Immature natural killer cell (primary cell): Measurements from ENCODE around the gene DAGLA. TPM values are rescaled to one million over a fixed set of nuclear protein-coding genes. Genes with fewer than 3 reads are reported as not detected.

Experiments used
- DNase-seq, 3 donors: peaks; one replicate each; pipeline ENCODE4 v3.0.0; 2022; ENCODE audit warnings: mixed read lengths in 1 of 3
- H3K27ac Mint-ChIP-seq, 6 donors: one replicate each; pipeline ENCODE4 v1.8.0; 2020; ENCODE audit warnings: mixed read lengths in 6 of 6, mild to moderate bottlenecking in 5 of 6, inconsistent platforms in 4 of 6, moderate library complexity in 3 of 6
- H3K27me3 Mint-ChIP-seq, 3 donors: one replicate each; pipeline ENCODE4 v1.8.0; 2020 to 2021; ENCODE audit warnings: low read depth in 3 of 3, mild to moderate bottlenecking in 3 of 3, mixed read lengths in 3 of 3, moderate library complexity in 3 of 3, inconsistent platforms in 1 of 3
- H3K36me3 Mint-ChIP-seq, 3 donors: one replicate each; pipeline ENCODE4 v1.8.0; 2020; ENCODE audit warnings: mixed read lengths in 3 of 3, inconsistent platforms in 2 of 3, mild to moderate bottlenecking in 2 of 3
- H3K4me1 Mint-ChIP-seq, 2 donors: one replicate each; pipeline ENCODE4 v1.8.0; 2020; ENCODE audit warnings: inconsistent platforms in 2 of 2, mild to moderate bottlenecking in 2 of 2, mixed read lengths in 2 of 2, moderate library complexity in 1 of 2
- H3K4me3 Mint-ChIP-seq, 5 donors: one replicate each; pipeline ENCODE4 v1.8.0; 2020; ENCODE audit warnings: mild to moderate bottlenecking in 5 of 5, mixed read lengths in 5 of 5, inconsistent platforms in 3 of 5, moderate library complexity in 3 of 5
- H3K9me3 Mint-ChIP-seq, 6 donors: one replicate each; pipeline ENCODE4 v1.8.0; 2020; ENCODE audit warnings: mild to moderate bottlenecking in 6 of 6, mixed read lengths in 6 of 6, inconsistent platforms in 4 of 6, moderate library complexity in 3 of 6
- polyA plus RNA-seq, 3 donors: library from polyadenylated mRNA; unstranded; fragments of 300-500 nt; fragmentation: Illumina TruSeq; gene quantifications; one replicate each; pipeline ENCODE4 v1.2.3, GENCODE V29; 2021

DAGLA gene
- polyA plus RNA-seq, 3 donors from 2014 or later = not detected

DNA sequence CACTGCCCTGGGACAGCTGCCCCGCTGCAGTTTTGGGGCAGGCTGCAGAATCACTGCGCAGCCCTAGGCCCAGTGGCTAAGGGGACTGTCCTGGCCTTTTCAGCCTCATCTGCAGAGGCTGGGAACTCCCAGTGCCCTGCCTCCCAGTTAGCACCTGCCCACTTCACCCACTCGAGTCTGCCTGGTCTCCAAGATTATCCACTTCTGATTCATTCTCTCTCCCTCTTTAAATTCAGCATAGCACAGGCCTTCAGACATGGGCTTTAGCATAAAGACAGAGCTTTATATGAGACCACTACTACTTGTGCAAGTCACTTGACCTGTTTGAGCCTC lies 8.9 kb downstream of the DAGLA start:
- DNase-seq = no peak
- Mint-ChIP-seq H3K36me3 (no peaks in the 10 kb centered on the region), H3K4me1 (peaks cover 0 to 15% of the 10 kb centered on the region in 2 donors), H3K4me3 (no peak overlapping the region), H3K27me3 (peaks cover 0 to 5% (median 3%) of the 10 kb centered on the region in 3 donors), H3K27ac (no peak overlapping the region), H3K9me3 (no peaks in the 10 kb centered on the region)

DNA sequence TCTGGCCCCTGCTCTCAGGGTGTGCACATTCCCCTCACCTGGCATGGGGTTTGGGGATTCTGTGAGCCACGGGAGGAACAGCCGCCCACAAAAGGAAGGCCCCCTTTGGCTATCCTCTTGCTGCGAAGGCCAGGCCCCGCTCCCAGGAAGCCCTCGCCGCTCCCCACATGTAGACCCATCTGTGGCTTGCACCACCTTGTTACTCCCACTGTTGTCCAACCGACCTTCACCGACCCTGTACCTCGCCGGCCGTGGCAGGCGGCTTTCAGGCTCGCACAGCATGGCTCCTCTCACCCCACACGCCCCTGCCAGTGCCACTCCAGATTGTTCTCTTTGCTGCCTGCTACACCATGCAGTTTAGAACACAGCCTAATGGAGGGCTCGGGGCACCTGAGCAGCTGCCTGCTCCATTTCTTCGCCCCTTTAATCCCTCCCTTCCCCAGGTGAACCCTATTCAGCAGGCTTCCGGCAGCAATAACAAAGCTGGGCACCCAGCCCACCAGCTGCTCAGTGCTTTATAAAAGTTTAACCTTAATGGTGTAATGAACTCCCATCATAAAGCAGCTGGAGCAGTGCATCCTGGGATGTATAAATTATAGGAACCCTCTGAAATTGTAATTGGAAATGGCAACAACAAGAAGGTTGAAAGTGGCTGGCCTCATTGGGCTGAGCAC lies 10.7 kb downstream of the DAGLA start:
- no peak for DNase-seq
- H3K36me3 Mint-ChIP-seq = no peaks in the 10 kb centered on the region
- H3K9me3 Mint-ChIP-seq = no peaks in the 10 kb centered on the region
- no peak overlapping the region for H3K27ac Mint-ChIP-seq
- no peak overlapping the region for H3K4me3 Mint-ChIP-seq
- peaks cover 0 to 3% (median 2%) of the 10 kb centered on the region in 3 donors for H3K27me3 Mint-ChIP-seq
- H3K4me1 Mint-ChIP-seq = peaks cover 3 to 9% of the 10 kb centered on the region in 2 donors

DNA sequence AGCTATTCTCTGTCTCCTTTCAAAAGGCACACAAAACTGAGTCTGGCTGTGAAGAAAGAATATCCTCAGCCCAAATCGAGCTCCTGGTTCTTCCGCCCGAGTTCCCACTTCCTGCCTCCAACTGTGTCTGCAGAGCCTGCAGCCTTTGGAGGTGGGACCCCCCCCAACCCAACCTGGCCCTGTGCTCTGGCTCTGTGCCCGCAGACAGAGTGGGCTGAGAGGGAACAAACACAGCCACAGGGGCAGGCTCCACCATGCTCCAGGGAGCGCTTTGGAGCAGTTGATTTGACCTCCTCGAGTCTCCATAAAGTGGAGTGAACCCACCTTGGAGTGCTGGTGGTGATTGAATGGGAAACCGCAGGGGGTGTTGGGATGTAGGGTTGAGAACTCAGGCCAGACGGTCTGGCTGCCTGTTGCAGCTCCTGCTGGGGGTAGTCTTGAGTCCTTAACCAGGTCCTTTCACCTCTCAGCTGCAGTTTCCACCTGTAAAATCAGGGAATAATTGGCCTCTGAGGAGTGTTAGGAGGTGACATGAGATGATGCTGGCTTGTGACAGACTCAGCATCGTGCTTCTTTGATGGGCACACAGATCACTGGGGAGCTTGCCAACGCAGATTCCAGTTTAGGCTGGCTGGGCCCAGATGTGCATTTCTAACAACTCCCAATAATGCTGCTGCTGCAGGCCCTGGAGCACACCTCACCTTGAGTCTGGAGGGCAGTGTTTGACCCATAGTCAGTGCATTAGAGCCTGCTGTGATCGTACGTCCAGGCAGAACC lies 11.4 kb downstream of the DAGLA start:
- no peak overlapping the region for H3K4me3 Mint-ChIP-seq
- no peak overlapping the region for H3K27ac Mint-ChIP-seq

DNA sequence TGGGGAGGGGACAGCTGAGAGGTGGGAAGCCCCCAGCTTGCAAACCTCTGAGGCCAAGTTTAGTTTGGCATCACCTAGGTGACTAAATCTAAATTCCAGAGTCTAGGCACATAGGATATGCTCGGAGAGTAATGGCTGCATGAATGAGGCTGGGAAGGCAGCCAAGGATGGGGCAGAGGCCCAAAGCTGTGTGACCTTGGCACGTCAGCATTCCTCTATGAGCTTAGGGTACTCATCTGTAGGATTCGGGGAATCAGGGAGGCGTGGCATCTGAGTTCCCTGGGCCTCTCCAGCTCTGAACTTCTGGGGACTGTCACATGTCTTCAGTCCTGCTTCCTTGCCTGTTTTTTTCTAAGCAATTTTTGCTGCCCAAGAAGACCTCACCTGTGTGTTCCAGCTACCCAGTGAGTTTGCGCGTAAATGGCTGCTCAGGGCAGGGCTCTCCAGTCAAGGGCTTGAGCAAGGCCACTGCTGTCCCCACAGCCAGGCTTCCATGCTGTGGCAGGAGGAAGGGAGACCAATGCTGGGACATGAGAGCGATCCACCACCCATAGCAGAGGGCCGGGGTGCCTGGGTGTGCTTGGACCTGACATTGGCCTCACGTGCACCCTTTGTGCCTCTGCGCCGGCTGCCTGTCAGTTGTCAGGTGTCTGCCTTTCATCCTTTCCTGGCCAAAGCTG lies 13.9 kb downstream of the DAGLA start:
- H3K27me3 Mint-ChIP-seq = peaks cover 0 to 5% (median 1%) of the 10 kb centered on the region in 3 donors
- DNase-seq = no peak
- peak overlapping the region in 2 of 6 donors; percentile 35 to 66 for H3K27ac Mint-ChIP-seq
- H3K9me3 Mint-ChIP-seq = no peaks in the 10 kb centered on the region
- peaks cover 20 to 26% of the 10 kb centered on the region in 2 donors for H3K4me1 Mint-ChIP-seq
- no peaks in the 10 kb centered on the region for H3K36me3 Mint-ChIP-seq
- H3K4me3 Mint-ChIP-seq = no peak overlapping the region

More for the DNA sequence above, 11.4 kb downstream of the DAGLA start:
- no peaks in the 10 kb centered on the region for H3K9me3 Mint-ChIP-seq
- peaks cover 8 to 9% of the 10 kb centered on the region in 2 donors for H3K4me1 Mint-ChIP-seq
- DNase-seq = no peak
- H3K27me3 Mint-ChIP-seq = peaks cover 0 to 5% (median 0%) of the 10 kb centered on the region in 3 donors
- H3K36me3 Mint-ChIP-seq = no peaks in the 10 kb centered on the region

DNA sequence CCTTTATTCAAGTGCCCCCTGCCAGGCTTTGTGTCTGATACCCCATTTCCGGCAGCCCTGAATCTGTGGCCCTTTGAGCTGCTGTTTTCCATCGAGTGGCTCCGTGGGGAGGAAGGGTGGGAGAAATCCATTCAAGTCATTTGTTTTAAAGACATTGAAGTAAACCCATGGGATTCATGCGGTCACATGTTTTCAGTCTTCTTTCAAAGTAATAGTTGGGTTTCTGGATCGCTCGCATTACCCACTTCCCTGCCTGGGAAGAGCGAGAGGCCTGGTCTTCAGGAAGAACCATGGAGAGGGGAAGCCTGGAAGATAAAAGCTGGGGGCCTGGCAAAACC lies 14.4 kb downstream of the DAGLA start:
- H3K9me3 Mint-ChIP-seq = no peaks in the 10 kb centered on the region
- no peak overlapping the region for H3K4me3 Mint-ChIP-seq
- no peak for DNase-seq
- H3K4me1 Mint-ChIP-seq = peaks cover 20 to 26% of the 10 kb centered on the region in 2 donors
- H3K27ac Mint-ChIP-seq = peak overlapping the region in 1 of 6 donors; percentile 35
- no peaks in the 10 kb centered on the region for H3K36me3 Mint-ChIP-seq
- peaks cover 0 to 5% (median 1%) of the 10 kb centered on the region in 3 donors for H3K27me3 Mint-ChIP-seq

DNA sequence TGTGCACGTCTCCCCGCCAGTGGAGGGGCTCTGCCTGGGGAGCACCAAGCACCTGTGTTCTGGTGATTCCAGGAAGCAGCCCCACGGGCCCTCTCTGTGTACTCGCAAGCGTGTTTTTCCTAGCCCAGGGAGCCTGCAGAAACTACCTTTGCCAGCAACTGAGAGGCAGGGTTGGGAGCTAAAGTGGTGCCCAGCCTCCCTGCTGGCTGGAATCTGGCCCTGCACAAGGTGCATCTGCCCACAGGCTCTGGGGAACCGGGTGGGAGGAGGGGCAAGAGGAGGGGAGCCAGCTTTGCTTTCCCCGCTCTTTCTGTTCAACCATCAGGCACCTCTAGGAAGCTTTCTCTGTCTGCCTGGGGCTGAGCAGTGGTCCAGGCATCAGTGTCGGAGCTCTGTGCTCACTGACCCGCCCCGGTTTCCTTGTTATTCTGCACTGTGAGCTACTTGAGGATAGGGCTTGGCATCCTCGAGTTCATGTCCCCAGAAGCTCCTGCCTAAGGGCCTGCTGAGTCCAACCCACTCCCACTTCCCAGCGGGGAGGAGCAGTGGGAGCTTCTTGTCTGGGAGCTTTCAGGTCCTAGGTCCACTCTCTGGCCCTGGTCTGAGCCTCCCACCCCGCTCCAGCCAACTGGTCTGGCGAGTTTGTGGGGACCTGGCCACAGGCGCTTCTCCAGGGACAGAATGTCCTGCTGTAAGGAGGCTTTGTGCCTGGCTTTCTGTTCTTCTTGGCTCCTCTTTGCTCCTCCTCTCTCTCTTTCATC lies 14.9 kb downstream of the DAGLA start:
- DNase-seq = no peak
- peak overlapping the region in 3 of 5 donors; percentile 70 to 74 (median 73) for H3K4me3 Mint-ChIP-seq
- peaks cover 0 to 5% (median 1%) of the 10 kb centered on the region in 3 donors for H3K27me3 Mint-ChIP-seq
- H3K27ac Mint-ChIP-seq = peak overlapping the region in 5 of 6 donors; percentile 78 to 92 (median 87)
- no peaks in the 10 kb centered on the region for H3K36me3 Mint-ChIP-seq
- no peaks in the 10 kb centered on the region for H3K9me3 Mint-ChIP-seq
- H3K4me1 Mint-ChIP-seq = peaks cover 20 to 26% of the 10 kb centered on the region in 2 donors

DNA sequence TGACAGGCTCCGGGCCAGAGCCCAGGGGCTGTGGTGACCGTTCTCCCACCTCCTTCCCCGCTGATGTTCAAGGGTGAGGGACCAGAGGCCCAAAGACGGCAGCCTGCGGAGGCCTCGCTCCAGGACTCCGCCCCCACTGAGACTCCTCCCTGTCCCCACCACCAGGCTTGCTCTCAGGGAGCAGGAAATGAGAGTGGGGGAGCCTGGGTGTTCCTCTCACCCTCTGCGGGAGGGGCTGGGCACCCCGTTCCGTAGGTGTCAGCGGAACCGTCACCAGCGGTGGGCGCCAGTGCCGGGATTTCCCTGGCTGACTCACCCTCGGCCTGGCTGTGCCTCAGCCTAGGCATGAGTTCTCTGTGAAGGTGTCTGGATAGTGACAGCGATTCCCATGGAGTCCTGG lies 15.7 kb downstream of the DAGLA start:
- peaks cover 20 to 26% of the 10 kb centered on the region in 2 donors for H3K4me1 Mint-ChIP-seq
- peak; percentile 86 to 90 (median 88) for DNase-seq
- H3K27ac Mint-ChIP-seq = peak overlapping the region in 5 of 6 donors; percentile 78 to 92 (median 87)

DNA sequence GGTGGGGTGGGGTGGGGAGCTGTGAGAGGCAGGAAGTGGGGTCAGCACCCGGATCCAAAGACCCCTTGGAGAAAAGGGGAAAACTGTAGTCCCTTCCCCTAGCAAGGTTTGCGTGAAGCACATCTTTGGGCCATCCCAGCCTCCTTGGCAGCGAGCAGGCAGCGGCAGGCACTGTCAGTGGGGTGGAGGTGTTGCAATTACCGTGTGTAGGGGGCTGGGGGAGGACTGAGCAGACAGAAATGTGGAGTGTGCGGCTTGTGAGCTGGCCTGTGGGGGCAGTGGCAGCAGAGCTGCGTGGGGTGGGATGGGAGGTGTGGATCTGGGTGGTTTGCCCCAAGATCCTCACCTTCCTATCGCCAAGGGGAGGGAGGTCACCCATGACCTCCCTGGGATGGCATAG lies 16.4 kb downstream of the DAGLA start:
- Mint-ChIP-seq H3K36me3 (no peaks in the 10 kb centered on the region), H3K27ac (peak overlapping the region in 5 of 6 donors; percentile 49 to 92 (median 86)), H3K27me3 (peaks cover 0 to 5% (median 1%) of the 10 kb centered on the region in 3 donors), H3K9me3 (no peaks in the 10 kb centered on the region), H3K4me3 (peak overlapping the region in 2 of 5 donors; percentile 21 to 27), H3K4me1 (peaks cover 20 to 26% of the 10 kb centered on the region in 2 donors)
- DNase-seq = peak in 1 of 3 donors; percentile 7

More for the DNA sequence above, 15.7 kb downstream of the DAGLA start:
- Mint-ChIP-seq H3K27me3 (peaks cover 0 to 5% (median 1%) of the 10 kb centered on the region in 3 donors), H3K9me3 (no peaks in the 10 kb centered on the region), H3K4me3 (peak overlapping the region; percentile 47 to 74 (median 70)), H3K36me3 (no peaks in the 10 kb centered on the region)

DNA sequence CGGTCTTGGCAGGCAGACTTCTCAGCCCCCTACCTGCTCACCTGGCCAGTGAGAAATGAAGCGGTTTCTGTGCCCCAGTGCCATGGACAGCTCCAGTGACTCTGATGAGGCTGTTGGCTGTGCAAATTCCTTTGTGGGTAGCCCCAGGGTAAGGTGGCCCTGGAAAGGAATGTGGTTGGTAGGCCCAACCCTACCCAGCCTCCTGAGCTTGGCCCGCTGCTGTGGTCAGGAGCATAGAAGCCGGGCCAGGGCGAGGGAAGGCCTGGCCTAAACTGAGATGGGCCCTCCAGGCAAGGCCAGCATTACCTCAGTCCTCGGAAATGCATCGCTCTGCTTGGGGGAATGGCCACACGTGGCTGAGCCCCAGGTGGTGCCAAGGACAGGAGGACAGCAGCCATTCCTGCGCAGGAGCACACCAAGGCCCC lies 16.9 kb downstream of the DAGLA start:
- Mint-ChIP-seq H3K27me3 (peaks cover 0 to 5% (median 1%) of the 10 kb centered on the region in 3 donors), H3K27ac (peak overlapping the region in 5 of 6 donors; percentile 20 to 92 (median 50)), H3K4me3 (no peak overlapping the region), H3K36me3 (no peaks in the 10 kb centered on the region), H3K4me1 (peaks cover 21 to 27% of the 10 kb centered on the region in 2 donors), H3K9me3 (no peaks in the 10 kb centered on the region)
- no peak for DNase-seq

DNA sequence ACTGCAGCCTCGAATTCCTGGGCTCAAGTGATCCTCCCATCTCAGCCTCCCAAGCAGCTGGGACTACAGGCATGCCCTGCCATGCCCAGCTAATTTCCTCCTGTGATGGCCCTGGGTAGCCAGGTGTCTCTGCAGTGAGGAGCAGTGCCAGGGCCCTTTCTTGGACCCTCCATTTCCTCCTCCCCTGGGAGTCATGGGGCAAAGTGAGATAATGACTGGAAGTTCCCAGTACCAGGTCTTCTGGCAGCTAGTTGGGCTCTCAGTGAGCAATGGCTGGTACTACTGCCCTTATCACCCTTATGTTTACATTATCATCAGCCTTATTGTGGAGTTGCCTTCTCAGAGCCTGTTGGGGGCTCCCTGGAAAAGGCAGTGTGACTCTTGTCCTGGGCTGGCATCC lies 17.6 kb downstream of the DAGLA start:
- no peaks in the 10 kb centered on the region for H3K36me3 Mint-ChIP-seq
- peak overlapping the region in 5 of 6 donors; percentile 29 to 92 (median 62) for H3K27ac Mint-ChIP-seq
- no peak for DNase-seq
- peak overlapping the region in 1 of 5 donors; percentile 33 for H3K4me3 Mint-ChIP-seq
- H3K4me1 Mint-ChIP-seq = peaks cover 28 to 34% of the 10 kb centered on the region in 2 donors
- H3K27me3 Mint-ChIP-seq = peaks cover 0 to 8% (median 1%) of the 10 kb centered on the region in 3 donors
- no peaks in the 10 kb centered on the region for H3K9me3 Mint-ChIP-seq

DNA sequence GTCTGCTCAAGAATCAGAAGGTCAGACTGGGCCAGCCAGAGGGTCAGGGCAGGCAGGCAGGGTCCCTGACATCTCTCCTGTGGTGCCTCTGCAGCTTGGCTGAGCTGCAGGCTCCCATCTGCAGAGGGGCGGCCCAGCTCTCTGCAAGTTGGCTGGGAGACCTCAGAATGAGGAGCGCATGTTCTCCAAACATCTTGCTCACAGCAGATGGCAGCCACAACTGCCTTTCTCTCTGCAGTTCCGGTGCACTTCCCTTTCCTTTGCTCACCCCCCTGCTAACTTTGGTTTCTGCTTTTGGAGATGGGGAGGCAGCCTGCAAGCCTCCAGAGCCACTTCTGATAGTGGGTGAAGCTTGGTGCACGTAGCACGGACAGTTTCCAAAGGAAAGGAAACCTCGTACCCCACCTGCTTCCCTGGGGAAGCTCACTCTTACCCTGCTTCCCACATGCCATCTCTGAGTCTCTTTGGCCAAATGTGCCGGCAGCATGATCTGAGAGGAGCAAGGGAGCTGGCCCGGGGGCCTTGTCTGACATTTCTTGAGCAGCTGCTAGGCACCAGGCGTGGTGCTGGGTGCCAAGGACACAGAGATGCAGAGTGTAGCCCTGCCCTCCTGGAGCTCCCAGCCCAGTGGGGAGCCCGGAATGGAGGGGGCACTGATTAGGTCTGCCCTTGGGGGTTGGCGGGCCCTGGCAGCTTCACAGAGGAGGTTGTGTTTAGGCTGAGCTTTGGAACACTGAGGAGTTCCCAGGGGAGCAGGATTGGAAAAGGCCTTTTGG lies 18.2 kb downstream of the DAGLA start:
- no peaks in the 10 kb centered on the region for H3K36me3 Mint-ChIP-seq
- H3K27me3 Mint-ChIP-seq = peaks cover under 1 to 11% (median 1%) of the 10 kb centered on the region in 3 donors
- H3K4me1 Mint-ChIP-seq = peaks cover 34 to 40% of the 10 kb centered on the region in 2 donors
- DNase-seq = no peak
- H3K4me3 Mint-ChIP-seq = peak overlapping the region in 1 of 5 donors; percentile 33
- peak overlapping the region in 5 of 6 donors; percentile 29 to 92 (median 62) for H3K27ac Mint-ChIP-seq
- no peaks in the 10 kb centered on the region for H3K9me3 Mint-ChIP-seq

DNA sequence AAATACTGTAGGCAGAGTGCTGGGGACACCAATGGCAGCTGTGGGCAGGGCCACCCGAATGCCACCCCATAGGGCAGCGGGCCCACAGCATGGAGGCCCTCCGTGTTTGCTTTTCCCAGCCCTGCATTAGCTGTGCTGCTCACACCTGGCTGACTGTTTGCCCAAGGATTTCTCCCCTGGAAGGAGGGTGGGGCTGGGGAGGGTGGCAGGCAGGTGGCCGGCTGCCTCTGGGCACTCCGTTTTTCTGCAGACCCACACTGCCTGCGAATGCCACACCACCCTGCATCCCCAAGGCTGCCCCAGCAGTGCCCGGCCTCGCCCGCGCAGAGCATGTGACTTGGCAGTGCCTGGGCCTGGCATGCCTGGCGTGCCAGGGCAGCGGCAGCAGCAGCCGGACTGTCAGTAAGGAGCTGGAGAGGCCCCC lies 19.6 kb downstream of the DAGLA start:
- DNase-seq = no peak
- no peak overlapping the region for H3K4me3 Mint-ChIP-seq
- H3K4me1 Mint-ChIP-seq = peaks cover 39 to 44% of the 10 kb centered on the region in 2 donors
- peaks cover 4 to 15% (median 4%) of the 10 kb centered on the region in 3 donors for H3K27me3 Mint-ChIP-seq
- H3K36me3 Mint-ChIP-seq = no peaks in the 10 kb centered on the region
- no peak overlapping the region for H3K27ac Mint-ChIP-seq
- no peaks in the 10 kb centered on the region for H3K9me3 Mint-ChIP-seq
